ENCODE data around the gene GPN3. TPM values are rescaled to one million over a fixed set of nuclear protein-coding genes. Genes with fewer than 3 reads are reported as not detected.
A peak's percentile ranks its signal among the peaks of the same experiment; 100 is the strongest.

Gene GPN3
- total and polyA plus RNA-seq, 4 experiments from 2014 or later = 12.5 to 43.4 (median 22.8) TPM

- intact Hi-C loops (cut with micrococcal nuclease) = loop anchor here (2.0 to 5.0 kb wide), 4 partner anchors 109 to 384 kb away; partner anchors contain the start of genes ATP2A2 and TCTN1
- peak overlapping the region in 3 of 8 donors; percentile 32 to 43 (median 38) for H3K4me3 Mint-ChIP-seq
- ChIA-PET POLR2A (ENCODE audit: partially characterized antibody) (interaction anchor here (0.8 to 4.0 kb wide), 6 partner anchors 10 to 99 kb away, joined by 3 to 36 read pairs (median 4); partner anchors contain the start of genes ARPC3, FAM216A and GPN3), CTCF (ENCODE audit: partially characterized antibody) (interaction anchor here (1.1 to 7.2 kb wide), 5 partner anchors 10 to 116 kb away, joined by 3 to 43 read pairs (median 6); partner anchors contain the start of genes ARPC3, FAM216A and GPN3)
- peaks cover 0 to 2% (median 0%) of the 10 kb centered on the region in 8 donors for H3K9me3 Mint-ChIP-seq
- Histone ChIP-seq H3K27me3 (ENCODE audit: insufficient read depth, low read length) (no peaks in the 10 kb centered on the region), H3K9me3 (ENCODE audit: control insufficient read depth in 1 of 2, low read length in 2 of 2) (no peaks in the 10 kb centered on the region), H3K4me1 (ENCODE audit: insufficient read depth, low read length) (peaks cover 33% of the 10 kb centered on the region), H3K4me3 (ENCODE audit: low read length in 2 of 2) (no peak overlapping the region), H3K27ac (ENCODE audit: low read depth, low read length) (no peak overlapping the region), H3K36me3 (ENCODE audit: insufficient read depth, low read length) (no peaks in the 10 kb centered on the region)
- peaks cover 0 to 10% of the 10 kb centered on the region in 2 donors for H3K36me3 Mint-ChIP-seq
- peak overlapping the region in 4 of 7 donors; percentile 89 to 97 (median 93) for H3K27ac Mint-ChIP-seq
- H3K27me3 Mint-ChIP-seq = no peaks in the 10 kb centered on the region
- peaks cover 19 to 39% (median 30%) of the 10 kb centered on the region in 4 donors for H3K4me1 Mint-ChIP-seq
- no peak for DNase-seq
Measured at GRCh38 chr12:110503432-110503831, 35.4 kb upstream of the GPN3 start.

- Histone ChIP-seq H3K36me3 (ENCODE audit: insufficient read depth, low read length) (no peaks in the 10 kb centered on the region), H3K9me3 (ENCODE audit: control insufficient read depth in 1 of 2, low read length in 2 of 2) (no peaks in the 10 kb centered on the region), H3K4me3 (ENCODE audit: low read length in 2 of 2) (peak within 1 kb of the TSS; percentile 85 to 91), H3K27me3 (ENCODE audit: insufficient read depth, low read length) (no peaks in the 10 kb centered on the region), H3K27ac (ENCODE audit: low read depth, low read length) (peak within 1 kb of the TSS; percentile 94), H3K4me1 (ENCODE audit: insufficient read depth, low read length) (peaks cover 35% of the 10 kb centered on the region)
- Mint-ChIP-seq H3K4me1 (peaks cover 20 to 44% (median 30%) of the 10 kb centered on the region in 4 donors), H3K9me3 (peaks cover 0 to 2% (median 0%) of the 10 kb centered on the region in 8 donors), H3K4me3 (peak within 1 kb of the TSS; percentile 96 to 99 (median 98)), H3K36me3 (peaks cover 0 to 12% of the 10 kb centered on the region in 2 donors), H3K27ac (peak within 1 kb of the TSS; percentile 95 to 99 (median 97)), H3K27me3 (no peaks in the 10 kb centered on the region)
- CTCF ChIA-PET (ENCODE audit: partially characterized antibody) = interaction anchor here (0.9 to 7.2 kb wide), 8 partner anchors 11 to 112 kb away, joined by 3 to 43 read pairs (median 5); partner anchors contain the start of genes ARPC3, FAM216A, GPN3 and TCTN1
- intact Hi-C loops (cut with micrococcal nuclease) = loop anchor here (1.0 to 5.0 kb wide), 8 partner anchors 9 to 385 kb away; partner anchors contain the start of genes ARPC3, ATP2A2, FAM216A and GPN3
- POLR2A ChIA-PET (ENCODE audit: partially characterized antibody) = interaction anchor here (0.6 to 5.0 kb wide), 22 partner anchors 10 to 497 kb away, joined by 3 to 74 read pairs (median 4); partner anchors contain the start of genes ARPC3, ATP2A2, FAM216A and GPN3
- peak; percentile 99 to 100 (median 99) for DNase-seq
Measured at GRCh38 chr12:110501752-110502738, 34.0 kb upstream of the GPN3 start, which contains the start of the genes RAD9B and VPS29. Gene RAD9B (plus strand): TSS chr12:110502331. CDS start chr12:110502338, 7 bp downstream. Gene VPS29 (minus strand): TSS chr12:110502111. CDS start chr12:110502051, 60 bp downstream.

- Mint-ChIP-seq H3K4me1 (peaks cover 21 to 44% (median 31%) of the 10 kb centered on the region in 4 donors), H3K27ac (peak overlapping the region; percentile 95 to 99 (median 97)), H3K36me3 (peaks cover 0 to 17% of the 10 kb centered on the region in 2 donors), H3K9me3 (peaks cover 0 to 2% (median 0%) of the 10 kb centered on the region in 8 donors), H3K4me3 (peak overlapping the region; percentile 96 to 99 (median 98)), H3K27me3 (no peaks in the 10 kb centered on the region)
- Histone ChIP-seq H3K9me3 (ENCODE audit: control insufficient read depth in 1 of 2, low read length in 2 of 2) (no peaks in the 10 kb centered on the region), H3K27me3 (ENCODE audit: insufficient read depth, low read length) (no peaks in the 10 kb centered on the region), H3K4me3 (ENCODE audit: low read length in 2 of 2) (peak overlapping the region; percentile 85 to 91), H3K4me1 (ENCODE audit: insufficient read depth, low read length) (peaks cover 35% of the 10 kb centered on the region), H3K36me3 (ENCODE audit: insufficient read depth, low read length) (no peaks in the 10 kb centered on the region), H3K27ac (ENCODE audit: low read depth, low read length) (peak overlapping the region; percentile 94)
- intact Hi-C loops (cut with micrococcal nuclease) = loop anchor here (5.0 kb wide), 2 partner anchors 111 to 386 kb away; partner anchors contain the start of gene TCTN1
- POLR2A ChIA-PET (ENCODE audit: partially characterized antibody) = interaction anchor here (0.6 to 5.0 kb wide), 8 partner anchors 14 to 377 kb away, joined by 3 to 74 read pairs (median 4); partner anchors contain the start of genes ARPC3, FAM216A, GPN3 and IFT81
- CTCF ChIA-PET (ENCODE audit: partially characterized antibody) = interaction anchor here (0.9 to 7.2 kb wide), 5 partner anchors 12 to 112 kb away, joined by 3 to 43 read pairs (median 4); partner anchors contain the start of genes FAM216A, GPN3 and TCTN1
- DNase-seq = no peak
Measured at GRCh38 chr12:110501399-110501751, 33.3 kb upstream of the GPN3 start.

GRCh38 chr12:110498984-110499706, 31.1 kb upstream of the GPN3 start:
- POLR2A ChIA-PET (ENCODE audit: partially characterized antibody) = interaction anchor here (0.7 to 5.0 kb wide), 2 partner anchors 17 to 30 kb away, joined by 8 to 74 read pairs; partner anchors contain the start of genes FAM216A and GPN3

GRCh38 chr12:110475426-110475825, 7.4 kb upstream of the GPN3 start:
- no peaks in the 10 kb centered on the region for H3K9me3 Mint-ChIP-seq
- H3K27me3 Mint-ChIP-seq = no peaks in the 10 kb centered on the region
- ChIA-PET POLR2A (ENCODE audit: partially characterized antibody) (no interaction called here), CTCF (ENCODE audit: partially characterized antibody) (interaction anchor here (0.7 to 2.2 kb wide), 4 partner anchors 10 to 125 kb away, joined by 3 to 6 read pairs (median 4); no protein-coding TSS in a partner anchor)
- intact Hi-C loops (cut with micrococcal nuclease) = no loop called here
- peaks cover 0 to 2% of the 10 kb centered on the region in 2 donors for H3K36me3 Mint-ChIP-seq
- H3K4me1 ChIP-seq (ENCODE audit: insufficient read depth, low read length) = no peaks in the 10 kb centered on the region
- peaks cover 0 to 2% (median under 1%) of the 10 kb centered on the region in 4 donors for H3K4me1 Mint-ChIP-seq
- no peaks in the 10 kb centered on the region for H3K27me3 ChIP-seq (ENCODE audit: insufficient read depth, low read length)
- no peaks in the 10 kb centered on the region for H3K36me3 ChIP-seq (ENCODE audit: insufficient read depth, low read length)
- H3K27ac ChIP-seq (ENCODE audit: low read depth, low read length) = no peak overlapping the region
- no peak overlapping the region for H3K27ac Mint-ChIP-seq
- H3K4me3 ChIP-seq (ENCODE audit: low read length in 2 of 2) = no peak overlapping the region
- no peak for DNase-seq
- H3K9me3 ChIP-seq (ENCODE audit: control insufficient read depth in 1 of 2, low read length in 2 of 2) = no peaks in the 10 kb centered on the region
- no peak overlapping the region for H3K4me3 Mint-ChIP-seq

More at GRCh38 chr12:110498984-110499706, 31.1 kb upstream of the GPN3 start:
- Mint-ChIP-seq H3K27me3 (no peaks in the 10 kb centered on the region), H3K36me3 (peaks cover 11 to 30% of the 10 kb centered on the region in 2 donors), H3K27ac (peak overlapping the region in 6 of 7 donors; percentile 7 to 81 (median 66)), H3K4me3 (peak overlapping the region in 6 of 8 donors; percentile 3 to 75 (median 54)), H3K4me1 (peaks cover 21 to 48% (median 33%) of the 10 kb centered on the region in 4 donors), H3K9me3 (peaks cover 0 to 2% (median 0%) of the 10 kb centered on the region in 8 donors)
- no peak for DNase-seq
- Histone ChIP-seq H3K36me3 (ENCODE audit: insufficient read depth, low read length) (peaks cover 11% of the 10 kb centered on the region), H3K4me1 (ENCODE audit: insufficient read depth, low read length) (peaks cover 35% of the 10 kb centered on the region), H3K27me3 (ENCODE audit: insufficient read depth, low read length) (no peaks in the 10 kb centered on the region), H3K27ac (ENCODE audit: low read depth, low read length) (no peak overlapping the region), H3K4me3 (ENCODE audit: low read length in 2 of 2) (no peak overlapping the region), H3K9me3 (ENCODE audit: control insufficient read depth in 1 of 2, low read length in 2 of 2) (no peaks in the 10 kb centered on the region)
- intact Hi-C loops (cut with micrococcal nuclease) = no loop called here
- CTCF ChIA-PET (ENCODE audit: partially characterized antibody) = interaction anchor here (1.0 to 7.2 kb wide), 4 partner anchors 30 to 101 kb away, joined by 5 to 43 read pairs (median 6); partner anchors contain the start of genes FAM216A and GPN3

- no peaks in the 10 kb centered on the region for H3K27me3 ChIP-seq (ENCODE audit: insufficient read depth, low read length)
- peak overlapping the region; percentile 91 to 98 (median 96) for H3K27ac Mint-ChIP-seq
- peaks cover 17 to 45% (median 34%) of the 10 kb centered on the region in 4 donors for H3K4me1 Mint-ChIP-seq
- ChIA-PET POLR2A (ENCODE audit: partially characterized antibody) (interaction anchor here (0.7 to 5.7 kb wide), 30 partner anchors 9 to 1218 kb away, joined by 3 to 143 read pairs (median 5); partner anchors contain the start of genes ACAD10, ANAPC7, ARPC3 and ATP2A2), CTCF (ENCODE audit: partially characterized antibody) (interaction anchor here (0.7 to 13.2 kb wide), 15 partner anchors 9 to 435 kb away, joined by 3 to 139 read pairs (median 5); partner anchors contain the start of genes ARPC3, RAD9B and VPS29)
- H3K9me3 Mint-ChIP-seq = no peaks in the 10 kb centered on the region
- peak overlapping the region; percentile 96 to 100 (median 98) for H3K4me3 Mint-ChIP-seq
- H3K9me3 ChIP-seq (ENCODE audit: control insufficient read depth in 1 of 2, low read length in 2 of 2) = no peaks in the 10 kb centered on the region
- H3K36me3 ChIP-seq (ENCODE audit: insufficient read depth, low read length) = peaks cover 6% of the 10 kb centered on the region
- H3K36me3 Mint-ChIP-seq = peaks cover 7 to 20% of the 10 kb centered on the region in 2 donors
- DNase-seq = no peak
- peak overlapping the region; percentile 93 to 97 for H3K4me3 ChIP-seq (ENCODE audit: low read length in 2 of 2)
- H3K27ac ChIP-seq (ENCODE audit: low read depth, low read length) = peak overlapping the region; percentile 75
- peaks cover 25% of the 10 kb centered on the region for H3K4me1 ChIP-seq (ENCODE audit: insufficient read depth, low read length)
- intact Hi-C loops (cut with micrococcal nuclease) = loop anchor here (1.0 to 2.0 kb wide), 5 partner anchors 18 to 274 kb away; partner anchors contain the start of genes ARPC3, PPP1CC, RAD9B and TCTN1
- no peaks in the 10 kb centered on the region for H3K27me3 Mint-ChIP-seq
Measured at GRCh38 chr12:110467847-110468213, 227 bp downstream of the GPN3 start.

Measured in CD4-positive, alpha-beta memory T cell (primary cell).